SK-N-MC (cell line): ENCODE results near the gene CRYAA.
"Not testable (repeated sequence)": the region's sequence is repeated elsewhere in the genome, so short reads cannot be mapped to it uniquely, and the experiment has no call there.

Experiments
- EZH2 ChIP-seq: fragments of 200-600 bp; sonication (generic); IDR thresholded peaks from one replicate; pipeline ENCODE4 v1.6.1; 2017; ENCODE audit warnings: antibody characterized with exemption
- FOXP2 ChIP-seq: optimal IDR thresholded peaks from 2 replicates; pipeline ENCODE3; 2011; ENCODE audit warnings: mild to moderate bottlenecking, moderate library complexity; ENCODE audit not compliant: insufficient read depth; ENCODE audit errors: extremely low read length, control extremely low read depth
- POLR2AphosphoS5 ChIP-seq: IDR thresholded peaks from 2 replicates; pipeline ENCODE4 v1.6.1; 2012; ENCODE audit warnings: mild to moderate bottlenecking, low read depth, low read length, borderline replicate concordance

GRCh38 chr21:43178175-43178826, 9.5 kb downstream of the CRYAA start:
- TF ChIP-seq POLR2AphosphoS5, EZH2, FOXP2: not testable (repeated sequence)
